ENCODE data around the gene IFNAR2.
"Not testable (repeated sequence)": the region's sequence is repeated elsewhere in the genome, so short reads cannot be mapped to it uniquely, and the experiment has no call there.

GRCh38 chr21:33242846-33243245 lies 13.1 kb downstream of the IFNAR2 start:
- TF ChIP-seq, protein P1, sequence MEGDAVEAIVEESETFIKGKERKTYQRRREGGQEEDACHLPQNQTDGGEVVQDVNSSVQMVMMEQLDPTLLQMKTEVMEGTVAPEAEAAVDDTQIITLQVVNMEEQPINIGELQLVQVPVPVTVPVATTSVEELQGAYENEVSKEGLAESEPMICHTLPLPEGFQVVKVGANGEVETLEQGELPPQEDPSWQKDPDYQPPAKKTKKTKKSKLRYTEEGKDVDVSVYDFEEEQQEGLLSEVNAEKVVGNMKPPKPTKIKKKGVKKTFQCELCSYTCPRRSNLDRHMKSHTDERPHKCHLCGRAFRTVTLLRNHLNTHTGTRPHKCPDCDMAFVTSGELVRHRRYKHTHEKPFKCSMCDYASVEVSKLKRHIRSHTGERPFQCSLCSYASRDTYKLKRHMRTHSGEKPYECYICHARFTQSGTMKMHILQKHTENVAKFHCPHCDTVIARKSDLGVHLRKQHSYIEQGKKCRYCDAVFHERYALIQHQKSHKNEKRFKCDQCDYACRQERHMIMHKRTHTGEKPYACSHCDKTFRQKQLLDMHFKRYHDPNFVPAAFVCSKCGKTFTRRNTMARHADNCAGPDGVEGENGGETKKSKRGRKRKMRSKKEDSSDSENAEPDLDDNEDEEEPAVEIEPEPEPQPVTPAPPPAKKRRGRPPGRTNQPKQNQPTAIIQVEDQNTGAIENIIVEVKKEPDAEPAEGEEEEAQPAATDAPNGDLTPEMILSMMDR (IDR thresholded peaks at IDR 0.05; ENCODE audit: low read depth, low read length) = not testable (repeated sequence)
- TF ChIP-seq EZH2phosphoT487 (IDR thresholded peaks at IDR 0.05; ENCODE audit: low read depth) = not testable (repeated sequence)

Data from OCI-LY3 (cell line).